Immature natural killer cell (primary cell): ENCODE results near the gene FARP1. TPM values are rescaled to one million over a fixed set of nuclear protein-coding genes. Genes with fewer than 3 reads are reported as not detected.

Experiments
- DNase-seq, 3 donors: peaks; one replicate each; pipeline ENCODE4 v3.0.0; 2022; ENCODE audit warnings: mixed read lengths in 1 of 3
- H3K27ac Mint-ChIP-seq, 6 donors: one replicate each; pipeline ENCODE4 v1.8.0; 2020; ENCODE audit warnings: mixed read lengths in 6 of 6, mild to moderate bottlenecking in 5 of 6, inconsistent platforms in 4 of 6, moderate library complexity in 3 of 6
- H3K27me3 Mint-ChIP-seq, 3 donors: one replicate each; pipeline ENCODE4 v1.8.0; 2020 to 2021; ENCODE audit warnings: low read depth in 3 of 3, mild to moderate bottlenecking in 3 of 3, mixed read lengths in 3 of 3, moderate library complexity in 3 of 3, inconsistent platforms in 1 of 3
- H3K36me3 Mint-ChIP-seq, 3 donors: one replicate each; pipeline ENCODE4 v1.8.0; 2020; ENCODE audit warnings: mixed read lengths in 3 of 3, inconsistent platforms in 2 of 3, mild to moderate bottlenecking in 2 of 3
- H3K4me1 Mint-ChIP-seq, 2 donors: one replicate each; pipeline ENCODE4 v1.8.0; 2020; ENCODE audit warnings: inconsistent platforms in 2 of 2, mild to moderate bottlenecking in 2 of 2, mixed read lengths in 2 of 2, moderate library complexity in 1 of 2
- H3K4me3 Mint-ChIP-seq, 5 donors: one replicate each; pipeline ENCODE4 v1.8.0; 2020; ENCODE audit warnings: mild to moderate bottlenecking in 5 of 5, mixed read lengths in 5 of 5, inconsistent platforms in 3 of 5, moderate library complexity in 3 of 5
- H3K9me3 Mint-ChIP-seq, 6 donors: one replicate each; pipeline ENCODE4 v1.8.0; 2020; ENCODE audit warnings: mild to moderate bottlenecking in 6 of 6, mixed read lengths in 6 of 6, inconsistent platforms in 4 of 6, moderate library complexity in 3 of 6
- polyA plus RNA-seq, 3 donors: library from polyadenylated mRNA; unstranded; fragments of 300-500 nt; fragmentation: Illumina TruSeq; gene quantifications; one replicate each; pipeline ENCODE4 v1.2.3, GENCODE V29; 2021

Gene FARP1, protein sequence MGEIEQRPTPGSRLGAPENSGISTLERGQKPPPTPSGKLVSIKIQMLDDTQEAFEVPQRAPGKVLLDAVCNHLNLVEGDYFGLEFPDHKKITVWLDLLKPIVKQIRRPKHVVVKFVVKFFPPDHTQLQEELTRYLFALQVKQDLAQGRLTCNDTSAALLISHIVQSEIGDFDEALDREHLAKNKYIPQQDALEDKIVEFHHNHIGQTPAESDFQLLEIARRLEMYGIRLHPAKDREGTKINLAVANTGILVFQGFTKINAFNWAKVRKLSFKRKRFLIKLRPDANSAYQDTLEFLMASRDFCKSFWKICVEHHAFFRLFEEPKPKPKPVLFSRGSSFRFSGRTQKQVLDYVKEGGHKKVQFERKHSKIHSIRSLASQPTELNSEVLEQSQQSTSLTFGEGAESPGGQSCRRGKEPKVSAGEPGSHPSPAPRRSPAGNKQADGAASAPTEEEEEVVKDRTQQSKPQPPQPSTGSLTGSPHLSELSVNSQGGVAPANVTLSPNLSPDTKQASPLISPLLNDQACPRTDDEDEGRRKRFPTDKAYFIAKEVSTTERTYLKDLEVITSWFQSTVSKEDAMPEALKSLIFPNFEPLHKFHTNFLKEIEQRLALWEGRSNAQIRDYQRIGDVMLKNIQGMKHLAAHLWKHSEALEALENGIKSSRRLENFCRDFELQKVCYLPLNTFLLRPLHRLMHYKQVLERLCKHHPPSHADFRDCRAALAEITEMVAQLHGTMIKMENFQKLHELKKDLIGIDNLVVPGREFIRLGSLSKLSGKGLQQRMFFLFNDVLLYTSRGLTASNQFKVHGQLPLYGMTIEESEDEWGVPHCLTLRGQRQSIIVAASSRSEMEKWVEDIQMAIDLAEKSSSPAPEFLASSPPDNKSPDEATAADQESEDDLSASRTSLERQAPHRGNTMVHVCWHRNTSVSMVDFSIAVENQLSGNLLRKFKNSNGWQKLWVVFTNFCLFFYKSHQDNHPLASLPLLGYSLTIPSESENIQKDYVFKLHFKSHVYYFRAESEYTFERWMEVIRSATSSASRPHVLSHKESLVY
- under 1 TPM; 0.09 to 0.72 (median 0.22) TPM for polyA plus RNA-seq

DNA sequence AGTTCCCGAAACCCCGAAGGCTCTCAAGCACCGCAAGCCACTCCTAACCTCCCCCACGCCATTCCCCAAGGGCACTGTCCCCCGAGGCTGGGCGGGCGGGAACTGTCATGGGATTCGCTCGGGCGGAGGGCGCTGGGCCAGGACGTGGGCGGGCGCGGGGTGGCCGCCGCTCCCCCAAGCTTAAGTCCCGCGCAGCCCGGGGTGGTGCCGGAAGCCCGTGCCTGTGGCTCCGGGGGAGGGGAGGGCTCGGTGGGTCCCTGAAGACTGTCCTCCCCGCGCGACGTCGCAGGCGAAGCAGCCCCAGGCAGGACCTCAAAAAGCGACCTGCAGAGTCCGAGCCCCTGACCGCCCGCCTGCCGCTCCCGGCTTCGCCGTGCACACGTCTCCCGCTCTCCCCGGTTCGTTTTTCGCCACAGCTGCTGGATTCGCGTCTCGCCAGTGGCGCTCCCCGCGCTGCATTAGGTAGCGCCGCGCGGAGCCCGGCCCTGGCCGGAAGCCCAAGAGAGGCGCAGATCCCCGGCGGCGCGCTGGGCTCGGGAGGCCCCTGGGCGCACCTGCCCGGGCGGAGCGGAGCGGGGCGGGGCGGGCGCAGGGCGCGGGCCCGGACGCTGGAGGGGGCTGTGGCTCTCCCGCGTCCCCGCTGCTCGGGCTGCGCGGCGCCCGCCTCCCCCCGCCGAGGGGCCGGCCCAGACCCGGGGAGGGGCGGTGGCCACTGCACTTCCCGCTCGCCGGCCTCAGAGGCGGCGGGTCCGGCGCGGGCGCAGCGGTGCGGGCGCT lies at the start of gene FARP1:
Gene FARP1, plus strand, starts transcription at position 715 of the 777 bp plus-strand sequence. CDS start 70,149 bp downstream, outside the sequence.
- peaks cover 4 to 30% (median 10%) of the 10 kb centered on the region in 3 donors for H3K27me3 Mint-ChIP-seq
- peak in 1 of 3 donors; percentile 11 for DNase-seq
- H3K4me3 Mint-ChIP-seq: peak within 1 kb of the TSS; percentile 68 to 75 (median 71)
- H3K36me3 Mint-ChIP-seq: no peaks in the 10 kb centered on the region
- H3K27ac Mint-ChIP-seq: no peak within 1 kb of the TSS
- peaks cover 5 to 14% of the 10 kb centered on the region in 2 donors for H3K4me1 Mint-ChIP-seq
- H3K9me3 Mint-ChIP-seq: peaks cover 0 to 1% (median 0%) of the 10 kb centered on the region in 6 donors

DNA sequence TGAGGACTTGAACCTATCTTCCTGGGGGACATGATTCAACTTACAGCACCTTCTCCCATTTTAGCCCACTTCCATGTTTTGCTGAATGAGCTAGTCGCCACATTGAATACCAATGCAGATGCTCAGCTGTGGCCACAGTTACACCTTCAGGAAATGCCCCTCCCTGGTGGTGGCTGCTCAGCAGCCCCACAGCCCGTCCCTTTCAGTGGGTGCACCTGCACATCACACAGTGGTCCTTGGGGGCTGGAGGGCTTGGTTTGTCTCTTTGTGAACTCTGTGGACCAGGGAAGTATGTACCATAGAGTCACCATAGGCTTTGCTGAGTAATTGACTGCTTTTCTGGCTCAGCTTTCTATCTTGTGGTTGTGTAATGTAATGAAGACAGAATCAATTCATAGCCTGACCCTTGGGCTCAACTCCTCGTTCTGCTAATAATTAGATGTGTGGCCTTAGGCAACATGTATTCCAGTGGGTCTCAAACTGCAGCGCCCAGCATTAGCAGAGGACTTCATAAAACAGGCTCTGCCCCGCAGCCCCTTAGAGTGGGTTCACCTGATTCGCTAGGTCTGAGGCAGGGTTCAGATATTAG lies 48.1 kb upstream of the FARP1 start:
- no peak overlapping the region for H3K27ac Mint-ChIP-seq
- no peak for DNase-seq
- peaks cover 0 to 6% (median 4%) of the 10 kb centered on the region in 3 donors for H3K27me3 Mint-ChIP-seq
- no peaks in the 10 kb centered on the region for H3K36me3 Mint-ChIP-seq
- no peak overlapping the region for H3K4me3 Mint-ChIP-seq
- H3K4me1 Mint-ChIP-seq: no peaks in the 10 kb centered on the region
- H3K9me3 Mint-ChIP-seq: peaks cover 0 to 3% (median 0%) of the 10 kb centered on the region in 6 donors

DNA sequence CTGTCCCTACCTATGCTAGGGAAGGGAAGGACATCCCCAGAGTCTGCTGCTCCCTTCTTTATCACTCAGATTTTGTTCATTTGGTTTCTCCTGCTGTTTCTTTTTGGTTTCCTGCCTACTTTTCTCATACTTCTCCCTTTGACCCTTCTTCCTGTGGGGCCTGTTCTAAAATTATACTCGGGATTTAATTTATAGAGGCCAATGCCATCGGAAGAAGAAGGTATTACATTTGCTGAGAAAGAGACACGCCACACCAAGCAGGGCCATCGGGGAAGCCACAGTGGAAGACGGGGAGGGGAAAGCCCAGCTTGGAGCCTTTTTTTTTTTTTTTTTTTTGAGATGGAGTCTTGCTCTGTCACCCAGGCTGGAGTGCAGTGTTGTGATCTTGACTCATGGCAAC lies 46.8 kb upstream of the FARP1 start:
- H3K4me3 Mint-ChIP-seq: no peak overlapping the region
- H3K27me3 Mint-ChIP-seq: peaks cover 0 to 6% (median 4%) of the 10 kb centered on the region in 3 donors
- DNase-seq: no peak
- H3K27ac Mint-ChIP-seq: no peak overlapping the region
- no peaks in the 10 kb centered on the region for H3K36me3 Mint-ChIP-seq
- H3K9me3 Mint-ChIP-seq: peaks cover 0 to 3% (median 0%) of the 10 kb centered on the region in 6 donors
- H3K4me1 Mint-ChIP-seq: no peaks in the 10 kb centered on the region

DNA sequence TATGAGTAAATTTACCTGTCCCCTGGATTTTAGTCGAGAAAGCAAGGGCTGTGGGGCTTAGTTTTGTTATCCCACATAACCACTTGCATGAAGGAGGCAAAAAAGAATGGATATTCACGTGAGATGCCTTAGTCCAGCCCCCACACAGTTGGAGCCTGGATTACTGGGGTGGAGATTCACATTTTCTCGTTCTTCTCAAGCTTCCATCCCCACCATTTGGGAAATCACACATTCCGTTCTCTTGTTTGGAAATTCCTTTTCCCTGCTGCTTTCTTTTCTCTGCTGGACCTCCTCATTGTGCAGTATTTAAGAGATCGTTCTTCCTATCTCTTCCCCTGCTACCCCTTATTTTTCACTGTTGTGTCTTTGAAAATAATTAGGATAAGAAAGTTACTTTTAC lies 45.1 kb upstream of the FARP1 start:
- DNase-seq: no peak
- Mint-ChIP-seq H3K36me3 (no peaks in the 10 kb centered on the region), H3K4me1 (no peaks in the 10 kb centered on the region), H3K4me3 (no peak overlapping the region), H3K9me3 (peaks cover 0 to 3% (median 0%) of the 10 kb centered on the region in 6 donors), H3K27ac (no peak overlapping the region), H3K27me3 (peaks cover 0 to 6% (median 4%) of the 10 kb centered on the region in 3 donors)

DNA sequence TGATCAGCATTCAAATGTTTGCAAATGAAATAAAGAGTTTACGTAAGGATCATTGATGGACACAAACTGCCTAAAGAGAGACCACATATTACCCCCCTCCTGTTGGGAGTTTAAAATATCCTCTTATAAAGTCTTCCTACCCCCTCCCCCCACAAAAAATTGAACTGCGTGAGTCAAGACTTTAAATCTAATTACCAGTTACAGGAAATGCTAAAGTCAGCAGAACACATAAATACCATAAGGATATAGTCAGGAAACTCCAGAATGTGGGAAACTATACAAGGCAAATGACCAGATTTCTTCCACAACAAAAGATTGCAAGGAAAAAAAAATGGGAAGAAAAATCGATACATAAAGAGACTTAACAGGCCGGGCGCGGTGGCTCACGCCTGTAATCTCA lies 44.4 kb upstream of the FARP1 start:
- Mint-ChIP-seq H3K4me3 (no peak overlapping the region), H3K27me3 (peaks cover 0 to 6% (median 4%) of the 10 kb centered on the region in 3 donors), H3K4me1 (no peaks in the 10 kb centered on the region), H3K9me3 (peaks cover 0 to 3% (median 0%) of the 10 kb centered on the region in 6 donors), H3K36me3 (no peaks in the 10 kb centered on the region), H3K27ac (no peak overlapping the region)
- DNase-seq: no peak

DNA sequence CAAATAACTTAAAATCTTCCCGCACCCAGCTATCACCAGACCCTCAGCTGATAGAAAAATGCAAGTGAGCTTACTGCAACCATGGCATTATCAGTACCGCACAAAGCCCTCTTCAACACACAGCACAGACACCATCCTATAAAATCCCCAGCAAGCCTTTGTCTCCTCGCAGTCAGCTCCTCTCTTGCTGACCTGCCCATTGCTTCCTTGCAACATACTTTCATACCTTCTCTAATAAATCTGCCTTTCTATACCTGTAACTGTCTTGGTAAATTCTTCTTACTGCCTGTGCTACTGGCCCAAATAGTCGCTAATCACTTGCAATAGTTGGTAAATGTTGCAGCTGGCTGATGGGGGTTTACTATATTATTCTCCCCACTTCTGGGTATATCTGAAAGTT lies 43.3 kb upstream of the FARP1 start:
- Mint-ChIP-seq H3K4me1 (no peaks in the 10 kb centered on the region), H3K27ac (no peak overlapping the region), H3K4me3 (no peak overlapping the region), H3K27me3 (peaks cover 0 to 6% (median 4%) of the 10 kb centered on the region in 3 donors), H3K36me3 (no peaks in the 10 kb centered on the region), H3K9me3 (peaks cover 0 to 3% (median 0%) of the 10 kb centered on the region in 6 donors)
- no peak for DNase-seq

DNA sequence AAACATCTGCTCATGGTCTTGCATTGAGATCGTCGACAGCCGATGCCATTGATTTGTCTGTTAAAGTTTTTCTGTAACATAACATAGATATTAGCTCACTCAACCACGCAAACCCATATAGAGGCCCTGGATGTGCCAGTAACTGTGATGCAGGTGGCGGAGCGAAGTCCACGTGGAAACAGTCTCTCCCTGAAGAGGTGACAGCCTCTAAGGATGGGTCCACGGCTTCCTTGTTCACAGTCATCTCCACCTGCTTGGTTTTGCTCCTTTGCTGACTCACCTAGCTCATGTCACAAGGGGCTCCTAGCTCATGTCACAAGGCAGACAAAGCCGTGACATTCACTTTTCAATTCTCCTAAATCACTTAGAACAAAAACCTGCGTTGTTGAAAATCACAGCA lies 42.4 kb upstream of the FARP1 start:
- Mint-ChIP-seq H3K27ac (no peak overlapping the region), H3K4me3 (no peak overlapping the region), H3K27me3 (peaks cover 1 to 2% (median 2%) of the 10 kb centered on the region in 3 donors), H3K9me3 (peaks cover 0 to 3% (median 0%) of the 10 kb centered on the region in 6 donors), H3K4me1 (no peaks in the 10 kb centered on the region), H3K36me3 (no peaks in the 10 kb centered on the region)
- no peak for DNase-seq

DNA sequence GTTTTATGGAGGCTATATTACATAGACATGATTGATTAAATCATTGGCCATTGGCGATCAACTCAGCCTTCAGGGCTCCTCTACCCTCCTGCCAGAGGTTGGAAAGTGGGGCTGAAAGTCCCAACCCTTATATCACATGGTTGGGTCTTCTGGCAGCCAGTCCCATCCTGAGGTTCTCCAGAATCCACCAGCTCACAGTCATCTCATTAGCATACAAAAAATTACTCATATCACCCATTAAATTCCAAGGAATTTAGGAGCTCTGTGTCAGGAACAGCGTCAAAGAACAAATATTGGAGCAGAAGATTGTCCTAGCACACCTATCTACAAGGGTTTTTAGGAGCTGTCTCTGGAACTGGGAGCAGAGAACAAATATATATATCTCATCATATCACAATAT lies 39.4 kb upstream of the FARP1 start:
- H3K9me3 Mint-ChIP-seq: no peaks in the 10 kb centered on the region
- no peak overlapping the region for H3K27ac Mint-ChIP-seq
- no peak overlapping the region for H3K4me3 Mint-ChIP-seq
- DNase-seq: no peak
- H3K4me1 Mint-ChIP-seq: no peaks in the 10 kb centered on the region
- peaks cover 2 to 4% (median 2%) of the 10 kb centered on the region in 3 donors for H3K27me3 Mint-ChIP-seq
- H3K36me3 Mint-ChIP-seq: no peaks in the 10 kb centered on the region

DNA sequence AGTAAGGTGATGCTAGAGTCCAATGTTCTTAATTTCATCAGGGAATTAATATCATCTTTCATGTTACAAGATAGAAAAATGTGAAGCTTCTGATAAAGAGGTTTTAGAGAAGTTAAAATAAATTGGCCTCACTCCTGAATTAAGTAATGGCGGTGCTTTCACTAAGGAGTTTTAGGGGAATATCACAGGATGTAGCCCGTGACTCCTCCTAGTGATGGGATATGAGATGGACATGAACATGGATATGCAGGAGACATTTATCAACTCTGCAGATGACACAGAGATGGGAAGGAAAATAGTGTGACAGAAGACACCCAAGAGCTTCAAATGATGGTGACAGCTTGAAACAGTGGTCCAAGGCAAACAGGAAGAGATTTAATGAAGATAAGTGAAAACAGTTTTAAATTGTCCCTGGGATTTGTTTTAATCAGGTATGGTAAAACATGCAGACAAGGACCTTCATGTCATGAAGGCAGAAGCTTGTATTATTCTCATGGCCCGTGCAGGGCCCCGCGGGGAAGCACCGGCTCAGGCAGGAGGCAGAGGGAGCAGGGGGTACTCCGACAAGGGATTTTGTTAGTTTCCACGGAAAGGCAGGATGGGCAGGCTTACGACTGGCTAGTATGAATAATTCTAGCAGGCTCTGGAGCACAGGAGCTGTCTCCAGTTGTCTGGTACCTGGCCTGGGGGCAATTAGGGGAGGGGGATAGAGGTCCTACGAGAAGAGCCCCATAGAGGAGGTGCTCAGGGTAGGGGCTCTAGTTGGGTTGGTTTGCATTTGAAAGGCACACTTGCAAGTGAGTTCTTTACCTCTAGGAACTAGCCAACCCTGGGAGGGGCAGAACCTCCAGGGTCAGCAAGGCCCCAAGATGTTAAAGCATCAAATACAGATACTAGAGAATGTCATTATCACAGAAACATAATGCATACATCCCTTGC lies 38.7 kb upstream of the FARP1 start:
- DNase-seq: no peak
- Mint-ChIP-seq H3K4me3 (no peak overlapping the region), H3K27me3 (peaks cover 0 to 5% (median 4%) of the 10 kb centered on the region in 3 donors), H3K27ac (no peak overlapping the region), H3K9me3 (no peaks in the 10 kb centered on the region), H3K4me1 (no peaks in the 10 kb centered on the region), H3K36me3 (no peaks in the 10 kb centered on the region)

DNA sequence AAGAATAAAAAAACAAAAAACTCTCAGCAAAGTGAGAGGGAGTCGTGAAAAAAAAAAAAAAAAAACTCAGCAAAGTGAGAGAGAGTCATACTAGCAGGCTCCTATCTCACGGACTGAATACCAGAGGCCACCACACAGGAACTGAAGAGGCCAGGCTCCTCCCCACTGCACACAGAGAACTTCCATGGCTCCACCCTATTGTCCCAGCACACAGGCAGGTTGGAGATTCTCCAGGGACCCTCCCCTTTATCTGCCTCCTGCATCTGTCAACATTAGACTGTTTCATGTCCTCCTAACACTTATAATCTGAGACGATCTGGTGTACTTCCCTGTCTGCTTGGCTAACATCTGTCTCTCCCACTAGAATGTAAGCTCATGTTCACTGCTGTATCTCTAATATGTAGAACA lies 37.0 kb upstream of the FARP1 start:
- H3K27ac Mint-ChIP-seq: no peak overlapping the region
- peaks cover 0 to 5% (median 4%) of the 10 kb centered on the region in 3 donors for H3K27me3 Mint-ChIP-seq
- H3K4me3 Mint-ChIP-seq: no peak overlapping the region
- no peaks in the 10 kb centered on the region for H3K4me1 Mint-ChIP-seq
- DNase-seq: no peak
- H3K9me3 Mint-ChIP-seq: no peaks in the 10 kb centered on the region
- H3K36me3 Mint-ChIP-seq: no peaks in the 10 kb centered on the region

DNA sequence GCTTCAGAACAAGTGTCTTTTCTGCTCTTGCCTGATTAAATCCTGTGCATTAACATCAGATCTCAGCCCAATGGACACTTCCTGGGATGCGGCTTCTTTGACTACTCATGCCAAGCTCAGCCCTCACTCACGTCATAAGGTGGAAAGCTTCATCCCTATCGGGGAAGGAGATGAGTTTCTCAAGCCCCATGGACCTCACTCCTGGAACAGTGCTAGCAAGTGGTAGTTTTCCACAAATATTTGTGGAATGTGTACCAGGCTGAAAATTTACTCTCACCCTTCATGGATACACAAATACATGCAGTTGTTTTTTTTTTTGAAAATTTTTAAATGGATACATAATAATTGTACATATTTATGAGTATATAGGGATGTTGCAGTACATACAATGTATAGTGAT lies 34.6 kb upstream of the FARP1 start:
- no peak for DNase-seq
- Mint-ChIP-seq H3K27ac (no peak overlapping the region), H3K27me3 (peaks cover 0 to 5% (median 4%) of the 10 kb centered on the region in 3 donors), H3K4me3 (no peak overlapping the region), H3K9me3 (no peaks in the 10 kb centered on the region), H3K36me3 (no peaks in the 10 kb centered on the region), H3K4me1 (no peaks in the 10 kb centered on the region)

DNA sequence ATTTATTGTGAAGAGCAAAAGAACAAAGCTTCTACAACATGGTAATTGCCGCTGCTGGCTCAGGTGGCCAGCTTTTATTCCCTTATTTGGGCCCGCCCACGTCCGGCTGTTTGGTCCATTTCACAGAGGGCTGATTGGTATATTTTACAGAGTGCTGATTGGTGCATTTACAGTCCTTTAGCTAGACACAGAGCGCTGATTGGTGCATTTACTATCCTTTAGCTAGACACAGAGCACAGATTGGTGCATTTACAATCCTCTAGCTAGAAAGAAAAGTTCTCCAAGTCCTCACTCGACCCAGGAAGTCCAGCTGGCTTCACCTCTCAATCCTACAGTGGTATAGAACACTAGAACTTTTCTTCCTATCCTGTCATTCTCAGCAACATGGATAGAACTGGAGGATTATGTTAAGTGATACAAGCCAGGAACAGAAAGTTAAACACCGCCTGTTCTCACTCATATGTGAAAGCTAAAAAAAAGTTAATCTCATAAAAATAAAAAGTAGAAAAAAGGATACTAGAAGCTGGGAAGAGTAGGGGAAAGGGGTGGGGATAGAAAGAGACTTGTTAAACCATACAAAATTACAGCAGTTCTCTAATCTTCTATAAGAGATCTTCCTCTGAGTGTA lies 33.6 kb upstream of the FARP1 start:
- DNase-seq: no peak
- H3K9me3 Mint-ChIP-seq: no peaks in the 10 kb centered on the region
- H3K27ac Mint-ChIP-seq: no peak overlapping the region
- peaks cover 0 to 5% (median 4%) of the 10 kb centered on the region in 3 donors for H3K27me3 Mint-ChIP-seq
- no peak overlapping the region for H3K4me3 Mint-ChIP-seq
- no peaks in the 10 kb centered on the region for H3K4me1 Mint-ChIP-seq
- no peaks in the 10 kb centered on the region for H3K36me3 Mint-ChIP-seq
